ENCODE data around the gene GPR27.

The GPR27 gene

DNA sequence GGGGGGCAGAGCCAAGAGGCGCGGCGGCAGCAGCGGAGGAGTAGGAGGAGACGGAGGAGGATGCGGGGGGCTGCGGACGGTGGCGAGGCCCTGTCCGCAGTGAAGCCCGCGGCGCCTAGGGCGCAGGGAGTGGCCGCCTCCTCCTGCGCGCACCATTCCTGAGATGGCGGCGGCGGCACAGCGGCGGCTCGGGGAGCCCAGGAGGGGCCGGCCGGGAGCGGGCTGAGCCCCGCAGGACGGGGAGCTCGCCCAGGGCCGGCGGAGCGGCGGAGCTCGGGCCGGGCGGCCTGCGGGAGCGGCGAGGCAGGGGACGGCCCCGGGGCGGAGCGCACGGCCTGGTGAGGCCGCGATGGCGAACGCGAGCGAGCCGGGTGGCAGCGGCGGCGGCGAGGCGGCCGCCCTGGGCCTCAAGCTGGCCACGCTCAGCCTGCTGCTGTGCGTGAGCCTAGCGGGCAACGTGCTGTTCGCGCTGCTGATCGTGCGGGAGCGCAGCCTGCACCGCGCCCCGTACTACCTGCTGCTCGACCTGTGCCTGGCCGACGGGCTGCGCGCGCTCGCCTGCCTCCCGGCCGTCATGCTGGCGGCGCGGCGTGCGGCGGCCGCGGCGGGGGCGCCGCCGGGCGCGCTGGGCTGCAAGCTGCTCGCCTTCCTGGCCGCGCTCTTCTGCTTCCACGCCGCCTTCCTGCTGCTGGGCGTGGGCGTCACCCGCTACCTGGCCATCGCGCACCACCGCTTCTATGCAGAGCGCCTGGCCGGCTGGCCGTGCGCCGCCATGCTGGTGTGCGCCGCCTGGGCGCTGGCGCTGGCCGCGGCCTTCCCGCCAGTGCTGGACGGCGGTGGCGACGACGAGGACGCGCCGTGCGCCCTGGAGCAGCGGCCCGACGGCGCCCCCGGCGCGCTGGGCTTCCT is at the start of gene GPR27:
Gene GPR27 (plus strand): TSS at position 155 of the 909 bp plus-strand sequence. CDS start 195 bp downstream, at position 350.
- in situ Hi-C loops (cut with MboI; ENCODE audit: low sequenced_read_pairs), result no loop called here

DNA sequence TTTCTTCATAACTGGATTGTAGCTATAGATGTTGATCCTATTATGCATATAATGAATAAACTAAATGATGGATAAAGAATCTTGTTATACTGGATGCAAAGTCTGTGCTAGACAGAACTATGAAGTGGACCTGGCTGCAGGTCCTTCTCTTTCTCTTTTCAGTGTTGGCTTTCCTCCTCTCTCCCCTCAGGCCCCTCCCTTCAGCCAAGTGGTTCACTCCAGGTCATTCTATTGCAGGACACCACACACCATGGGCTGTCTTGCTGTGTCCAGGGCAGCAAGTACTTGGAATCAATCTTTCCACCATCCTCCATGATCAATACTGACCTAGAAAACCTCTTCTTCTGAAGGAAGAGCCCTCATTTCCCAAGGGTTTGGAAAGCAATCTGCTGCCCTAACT is 48.7 kb upstream of the GPR27 start:
- in situ Hi-C loops (cut with MboI; ENCODE audit: low sequenced_read_pairs), result loop anchor here (25.0 kb wide), 3 partner anchors 557 to 1382 kb away; partner anchors contain the start of gene SHQ1

DNA sequence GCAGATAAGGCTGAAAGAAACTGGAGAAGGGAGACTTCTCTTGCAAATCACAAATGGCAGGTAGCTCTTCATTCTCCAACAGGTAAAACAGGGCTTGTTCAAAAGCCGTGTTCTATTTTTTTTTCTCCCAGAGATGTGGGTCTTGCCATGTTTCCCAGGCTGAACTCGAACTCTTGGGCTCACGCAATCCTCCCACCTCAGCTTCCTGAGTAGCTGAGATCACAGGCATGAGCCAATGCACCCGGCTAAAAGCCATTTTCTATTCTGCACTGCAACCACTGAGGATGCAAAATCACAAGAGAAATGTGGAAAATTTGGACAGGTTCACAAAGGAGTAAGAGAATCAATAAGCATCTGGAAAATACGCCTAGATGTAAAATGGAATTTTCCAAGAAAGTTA is 48.0 kb upstream of the GPR27 start:
- in situ Hi-C loops (cut with MboI; ENCODE audit: low sequenced_read_pairs), result loop anchor here (25.0 kb wide), 3 partner anchors 557 to 1382 kb away; partner anchors contain the start of gene SHQ1

DNA sequence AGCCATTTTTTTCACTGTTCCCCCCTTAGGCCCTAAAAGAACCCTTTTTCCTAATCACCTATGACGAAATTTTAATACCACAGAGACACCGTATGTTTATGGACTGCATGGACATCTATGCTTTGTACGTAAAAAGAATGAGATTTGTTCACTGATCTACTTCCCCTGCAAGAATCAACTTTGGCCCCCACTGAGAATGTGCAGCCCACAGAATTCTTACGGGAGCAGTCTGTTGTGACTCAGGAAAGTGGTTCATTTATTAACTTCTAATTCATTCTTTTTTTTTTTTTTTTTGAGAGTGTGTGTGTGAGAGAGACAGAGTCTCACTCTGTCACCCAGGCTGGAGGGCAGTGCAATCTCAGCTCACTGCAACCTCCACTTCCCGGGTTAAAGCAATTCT is 46.1 kb upstream of the GPR27 start:
- in situ Hi-C loops (cut with MboI; ENCODE audit: low sequenced_read_pairs), result loop anchor here (25.0 kb wide), 3 partner anchors 555 to 1380 kb away; partner anchors contain the start of gene SHQ1

DNA sequence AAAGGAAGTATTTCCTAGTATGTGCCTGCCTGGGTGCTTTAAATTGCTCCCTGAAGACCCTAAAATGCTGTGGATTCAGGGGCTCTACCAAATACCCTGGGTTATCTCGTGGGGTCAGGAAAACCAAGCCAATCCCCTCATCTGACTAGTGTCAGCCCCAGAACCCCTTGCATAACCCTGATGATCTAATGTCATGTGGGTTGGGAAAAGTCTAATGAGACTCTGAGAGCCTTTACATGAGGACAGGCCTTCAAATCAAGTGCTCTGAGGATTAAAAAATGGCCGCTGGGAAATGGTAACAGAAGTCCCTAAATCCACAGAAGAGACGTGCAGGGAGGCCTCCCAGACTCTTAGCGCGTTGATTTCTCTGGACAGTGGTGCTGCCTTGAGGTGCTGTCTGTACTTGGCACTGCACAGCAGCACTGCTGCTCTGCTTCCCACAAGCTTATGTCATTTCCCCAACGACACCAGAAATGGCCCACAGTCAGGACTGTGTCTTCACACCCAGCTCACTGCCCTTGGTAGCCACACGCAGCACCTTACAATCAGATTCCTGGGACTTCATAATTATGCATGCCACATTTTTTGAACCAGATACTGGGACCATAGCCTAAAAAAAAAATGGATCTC is 45.1 kb upstream of the GPR27 start:
- in situ Hi-C loops (cut with MboI; ENCODE audit: low sequenced_read_pairs), result loop anchor here (25.0 kb wide), 3 partner anchors 554 to 1379 kb away; partner anchors contain the start of gene SHQ1

DNA sequence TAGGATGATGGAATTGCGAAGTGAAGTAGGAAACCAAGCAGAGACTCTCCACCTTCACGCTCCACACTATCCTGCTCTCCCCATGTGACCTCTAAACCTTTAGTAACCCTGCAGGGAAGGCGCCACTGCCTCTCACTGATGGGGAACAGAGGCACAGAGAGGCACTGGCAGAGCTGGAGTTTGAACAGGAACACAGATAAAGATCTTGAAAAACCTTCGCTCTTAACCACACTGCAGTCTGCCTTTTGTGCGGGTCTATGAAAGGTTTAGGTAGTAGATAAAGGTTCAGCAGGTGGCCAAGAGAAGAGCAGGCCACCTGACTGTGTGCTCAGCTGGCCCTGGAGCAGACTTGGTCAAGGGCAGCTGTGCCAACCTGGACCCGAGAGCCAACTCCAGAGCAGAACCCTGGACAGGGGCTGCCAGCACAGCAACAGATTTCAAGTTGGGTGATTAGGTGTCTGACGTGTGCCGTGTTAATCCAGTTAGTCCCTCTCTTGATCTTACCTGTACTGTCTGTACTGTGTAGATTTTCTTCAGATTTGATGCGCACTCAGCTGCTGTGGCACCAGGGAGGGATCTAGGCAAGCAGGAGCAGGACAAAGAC is 43.6 kb upstream of the GPR27 start:
- in situ Hi-C loops (cut with MboI; ENCODE audit: low sequenced_read_pairs), result loop anchor here (25.0 kb wide), 3 partner anchors 552 to 1377 kb away; partner anchors contain the start of gene SHQ1

DNA sequence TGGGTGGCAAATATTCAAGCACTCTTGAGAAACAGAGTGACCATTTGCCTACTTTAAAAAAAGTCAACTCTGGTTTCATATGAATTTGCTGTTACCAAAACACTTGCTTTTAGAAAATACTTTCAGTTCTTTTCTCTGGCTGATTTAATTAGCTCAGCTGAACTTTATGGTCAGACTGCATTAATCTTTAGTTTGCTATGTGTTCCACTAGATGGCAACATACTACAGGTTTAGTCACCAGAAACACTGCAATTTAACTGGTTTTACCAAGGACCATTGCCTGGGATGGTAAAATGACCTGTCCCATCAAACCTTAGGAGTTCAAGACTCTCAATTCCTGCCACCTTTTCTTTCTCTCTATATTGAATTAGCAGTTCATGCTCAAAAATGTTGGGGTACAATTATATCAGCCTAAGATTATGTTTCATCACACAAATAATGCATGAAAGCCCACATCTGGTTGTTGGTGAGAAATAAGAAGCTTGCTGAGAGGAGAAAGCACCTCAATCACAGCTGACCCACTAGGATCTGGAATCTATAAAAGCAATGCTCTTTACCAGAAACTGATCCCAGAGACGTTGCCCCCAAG is 42.7 kb upstream of the GPR27 start:
- in situ Hi-C loops (cut with MboI; ENCODE audit: low sequenced_read_pairs), result loop anchor here (25.0 kb wide), 3 partner anchors 551 to 1376 kb away; partner anchors contain the start of gene SHQ1

GRCh38 chr3:71713041-71713440 is 40.6 kb upstream of the GPR27 start:
- in situ Hi-C loops (cut with MboI; ENCODE audit: low sequenced_read_pairs), result loop anchor here (25.0 kb wide), 3 partner anchors 549 to 1374 kb away; partner anchors contain the start of gene SHQ1

- in situ Hi-C loops (cut with MboI; ENCODE audit: low sequenced_read_pairs), result loop anchor here (25.0 kb wide), 3 partner anchors 548 to 1373 kb away; partner anchors contain the start of gene SHQ1
Observed at GRCh38 chr3:71714595-71714994, 39.1 kb upstream of the GPR27 start.

- in situ Hi-C loops (cut with MboI; ENCODE audit: low sequenced_read_pairs), result loop anchor here (25.0 kb wide), 3 partner anchors 544 to 1369 kb away; partner anchors contain the start of gene SHQ1
Observed at GRCh38 chr3:71718072-71718471, 35.6 kb upstream of the GPR27 start.

DNA sequence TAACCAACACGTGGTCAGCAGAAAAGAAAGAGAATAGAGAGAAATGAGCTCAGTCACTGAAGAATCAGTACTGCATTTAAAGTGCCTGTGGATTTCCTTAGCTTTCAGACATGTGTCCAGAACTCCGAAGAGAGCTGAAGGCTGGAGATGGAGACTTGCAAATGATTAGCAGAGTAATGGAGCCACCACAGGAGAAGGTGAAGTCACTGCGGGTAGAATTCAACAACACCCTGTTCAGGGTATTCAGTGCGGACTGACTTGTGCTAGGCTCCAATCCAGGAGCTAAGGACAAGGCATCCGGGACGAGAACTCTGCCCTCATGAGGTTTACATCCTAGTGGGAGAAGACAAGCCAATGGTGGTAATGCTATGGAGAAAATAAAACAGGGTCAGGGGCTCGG is 32.7 kb upstream of the GPR27 start:
- in situ Hi-C loops (cut with MboI; ENCODE audit: low sequenced_read_pairs), result loop anchor here (25.0 kb wide), 3 partner anchors 541 to 1366 kb away; partner anchors contain the start of gene SHQ1

- in situ Hi-C loops (cut with MboI; ENCODE audit: low sequenced_read_pairs), result loop anchor here (25.0 kb wide), 3 partner anchors 541 to 1366 kb away; partner anchors contain the start of gene SHQ1
Observed at GRCh38 chr3:71721651-71722157, 32.0 kb upstream of the GPR27 start.

GRCh38 chr3:71722693-71723092 is 31.0 kb upstream of the GPR27 start:
- in situ Hi-C loops (cut with MboI; ENCODE audit: low sequenced_read_pairs), result loop anchor here (25.0 kb wide), 3 partner anchors 540 to 1365 kb away; partner anchors contain the start of gene SHQ1

DNA sequence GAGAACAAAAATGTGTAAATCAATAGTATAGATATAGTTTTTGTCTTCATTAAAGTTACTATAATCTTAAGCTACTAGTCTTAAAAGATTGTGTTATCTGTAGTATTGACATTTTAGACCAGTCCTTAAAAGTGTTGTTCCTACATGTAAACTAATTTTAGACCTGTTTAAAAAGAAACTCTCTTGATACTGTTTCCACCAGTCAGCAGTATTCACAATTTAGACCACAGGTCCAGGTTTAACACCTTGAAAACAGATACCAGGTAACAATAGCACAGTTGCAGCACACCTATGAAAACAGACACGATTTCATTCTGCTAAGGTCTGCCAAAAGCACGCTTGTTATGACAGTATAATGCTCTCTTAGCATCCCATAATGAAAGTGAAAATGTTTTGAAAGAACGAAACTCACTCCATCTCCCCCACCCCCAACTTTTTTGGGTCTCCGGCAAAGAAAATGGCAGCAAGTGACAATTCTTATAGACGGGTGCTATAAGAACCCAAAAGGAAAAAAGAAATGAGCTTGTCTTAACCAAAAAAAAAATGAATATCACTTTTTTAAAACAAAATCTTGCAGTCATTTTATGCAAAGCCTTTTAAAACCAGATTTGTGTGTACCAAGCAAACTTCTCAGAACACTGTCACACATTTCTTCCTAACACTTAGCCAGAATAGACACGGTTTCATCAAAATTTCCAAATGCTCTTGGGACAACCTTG is 30.0 kb upstream of the GPR27 start:
- in situ Hi-C loops (cut with MboI; ENCODE audit: low sequenced_read_pairs), result loop anchor here (25.0 kb wide), 3 partner anchors 539 to 1364 kb away; partner anchors contain the start of gene SHQ1

GRCh38 chr3:71724171-71724453 is 29.5 kb upstream of the GPR27 start:
- in situ Hi-C loops (cut with MboI; ENCODE audit: low sequenced_read_pairs), result loop anchor here (25.0 kb wide), 3 partner anchors 538 to 1363 kb away; partner anchors contain the start of gene SHQ1

DNA sequence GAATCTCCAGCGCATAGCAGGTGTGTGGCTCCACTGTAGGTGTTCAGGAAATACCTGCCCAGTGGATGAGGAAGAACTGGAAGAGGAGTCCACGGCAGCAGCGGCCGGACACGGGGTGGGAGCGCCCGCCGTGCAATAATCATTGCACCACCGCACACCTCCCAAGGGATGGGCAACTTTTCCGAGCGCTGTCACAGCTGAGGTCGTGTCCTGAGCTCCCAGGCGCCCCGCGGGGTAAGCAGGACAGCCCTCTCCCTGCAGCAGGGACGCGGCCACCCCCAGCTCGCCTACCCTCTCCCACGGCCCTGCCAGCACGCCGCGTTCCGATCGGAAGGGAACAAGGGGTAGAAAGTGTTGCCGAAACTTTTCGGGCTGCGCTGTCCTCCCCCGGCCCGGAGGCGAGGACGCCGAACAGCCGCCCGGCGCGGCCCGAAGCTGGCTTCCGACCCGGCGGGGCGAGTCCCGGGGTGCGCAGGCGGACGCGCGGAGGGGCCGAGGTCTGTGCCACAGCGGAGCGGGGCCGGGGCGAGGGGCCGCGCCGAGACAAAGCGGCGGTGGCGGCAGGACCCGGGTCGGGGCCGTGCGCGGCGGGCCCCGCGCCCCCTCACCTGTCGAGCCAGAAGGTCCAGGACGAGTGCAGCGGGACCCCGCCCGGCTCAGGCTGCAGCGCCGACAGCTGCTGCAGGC is 28.9 kb upstream of the GPR27 start:
- in situ Hi-C loops (cut with MboI; ENCODE audit: low sequenced_read_pairs), result loop anchor here (25.0 kb wide), 3 partner anchors 538 to 1363 kb away; partner anchors contain the start of gene SHQ1

DNA sequence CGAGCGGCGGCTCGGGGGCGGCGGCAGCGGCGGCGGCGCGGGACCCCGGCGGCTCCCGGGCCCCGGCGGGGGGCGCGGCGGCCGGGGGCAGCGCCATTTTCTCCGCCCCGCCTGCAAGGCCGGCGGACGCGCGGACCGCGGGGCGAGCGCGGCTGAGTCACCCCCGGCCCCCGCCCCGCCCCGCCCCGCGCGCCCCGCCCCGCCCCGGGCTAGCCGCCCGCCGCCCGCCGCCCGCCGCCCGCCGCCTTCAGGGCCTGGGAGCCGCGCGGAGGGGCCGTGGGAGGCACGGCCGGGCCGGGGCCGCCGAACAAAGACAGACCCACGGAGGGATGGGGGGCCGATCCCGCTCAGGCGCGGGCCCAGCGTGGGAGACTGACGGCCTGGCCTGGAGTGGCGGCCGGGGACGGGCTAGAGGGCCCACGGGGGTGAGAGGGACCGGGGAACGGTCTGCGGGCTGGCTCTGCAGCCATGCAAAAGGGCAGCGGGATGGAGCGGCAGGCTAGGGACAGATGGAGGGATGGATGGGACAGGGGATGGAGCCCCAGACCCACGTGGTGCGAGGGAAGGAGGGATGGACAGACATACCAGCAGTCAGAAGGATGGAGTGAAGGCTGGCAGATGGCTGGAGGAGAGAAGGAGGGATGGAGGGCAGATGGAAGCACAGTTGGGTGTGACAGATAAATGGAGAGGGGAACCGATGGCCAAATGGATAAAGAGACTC is 28.2 kb upstream of the GPR27 start, which contains the start of gene EIF4E3:
Gene EIF4E3 (minus strand): TSS at position 132 of the 721 bp plus-strand sequence. CDS start 35 bp downstream, at position 97.
- in situ Hi-C loops (cut with MboI; ENCODE audit: low sequenced_read_pairs), result no loop called here

DNA sequence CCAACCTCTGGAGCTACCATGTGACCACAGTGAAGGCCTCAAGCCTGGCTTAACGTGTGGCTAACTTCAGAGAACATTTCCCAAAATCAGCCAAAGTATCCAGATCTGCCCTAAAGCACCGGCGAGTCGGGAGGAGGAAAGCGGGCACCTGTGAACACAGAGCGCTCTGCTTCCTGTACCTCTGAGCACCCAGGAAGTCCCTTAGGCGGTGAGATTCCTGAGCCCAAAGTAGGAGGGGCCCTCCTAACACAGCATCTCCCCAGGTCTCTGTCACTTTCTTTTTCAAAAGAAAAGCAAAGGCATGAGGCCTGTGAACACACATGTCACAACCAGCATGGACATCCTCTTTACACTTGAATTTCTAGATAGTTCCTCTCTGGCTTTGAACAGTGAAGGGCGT is 27.5 kb upstream of the GPR27 start:
- in situ Hi-C loops (cut with MboI; ENCODE audit: low sequenced_read_pairs), result no loop called here

All from HL-60/S4 (cell line).